Adrenal gland (tissue), 12 donors: Measurements from ENCODE around the gene SBK2. TPM values are rescaled to one million over a fixed set of nuclear protein-coding genes. Genes with fewer than 3 reads are reported as not detected.

Experiments
- DNase-seq, 7 donors: peaks; one replicate each; pipeline ENCODE4 v3.0.0-alpha.2; 2019 to 2020
- H3K27ac ChIP-seq, 5 donors: fragments of 200-600 bp; sonication (generic) in 4 of 5; 1 replicate in 3 of 5; 2 replicates in 2 of 5; pipeline versions ENCODE4 v1.5.1 to v1.8.0; 2016 to 2020; ENCODE audit warnings: mild to moderate bottlenecking in 1 of 5
- H3K27me3 ChIP-seq: fragments of 200-600 bp; 2 replicates; pipeline ENCODE4 v1.8.0; 2021
- H3K36me3 ChIP-seq, 2 donors: fragments of 200-600 bp; replicated peaks in 1 of 2; 1 replicate in 1 of 2; 2 replicates in 1 of 2; pipeline versions ENCODE4 v1.5.1 to v1.8.0; 2018 to 2022
- H3K4me1 ChIP-seq, 2 donors: fragments of 200-600 bp; replicated peaks in 1 of 2; 1 replicate in 1 of 2; 2 replicates in 1 of 2; pipeline versions ENCODE4 v1.5.1 to v1.8.0; 2018 to 2021
- H3K4me3 ChIP-seq, 4 donors: fragments of 200-600 bp; sonication (generic) in 3 of 4; one replicate each; pipeline ENCODE4 v1.5.1; 2016 to 2018
- H3K9me3 ChIP-seq, 3 donors: fragments of 200-600 bp; sonication (generic) in 1 of 3; replicated peaks in 1 of 3; 1 replicate in 2 of 3; 2 replicates in 1 of 3; pipeline versions ENCODE4 v1.5.1 to v1.8.0; 2016 to 2021
- CTCF ChIP-seq, 6 experiments: fragments of 450-650 bp in 4 of 6; fragments of 200-600 bp in 2 of 6; sonication (generic) in 1 of 6; IDR thresholded peaks; 1 replicate in 5 of 6; 2 replicates in 1 of 6; pipeline versions ENCODE4 v1.5.1 to v1.8.0; 2016 to 2021; ENCODE audit warnings: antibody characterized with exemption in 6 of 6, mild to moderate bottlenecking in 2 of 6, moderate library complexity in 1 of 6
- POLR2A ChIP-seq, 2 donors: fragments of 450-650 bp; IDR thresholded peaks; one replicate each; pipeline ENCODE4 v1.6.1; 2017; ENCODE audit warnings: antibody characterized with exemption in 2 of 2, mild to moderate bottlenecking in 2 of 2, moderate library complexity in 1 of 2
- whole genome bisulfite sequencing, 4 donors: extraction: QIAGEN DNeasy Blood & Tissue Kit in 2 of 4; methylation state at CpG; one replicate each; pipeline versions ENCODE4 v1.1.5 to v1.1.7; 2013 to 2017; 5-methylcytosine and 5-hydroxymethylcytosine counted together
- intact Hi-C, 2 donors: fragments of 100-400 bp; cut with DNase I; formaldehyde crosslinking; loops; one replicate each; pipeline versions ENCODE4 v1.14.1 to v1.15.0; 2022 to 2023
- polyA plus RNA-seq, 3 donors: library from polyadenylated mRNA; stranded (reverse); fragments of 200-250 nt in 2 of 3; fragments of 350-450 nt in 1 of 3; fragmentation: Illumina TruSeq in 1 of 3; extraction: RNeasy Lipid Tissue Mini Kit (QIAGEN cat#74804) in 1 of 3; gene quantifications; one replicate each; pipeline ENCODE4 v1.2.3, GENCODE V29; 2013 to 2014
- total RNA-seq, 9 donors: library from RNA; depleted of rRNA in 4 of 9; stranded (reverse); fragments of >200 nt in 4 of 9; fragments of 120-200 nt in 1 of 9; fragmentation: NEBNext Ultra II Directional in 1 of 9; extraction: Animal tissue kit (Norgen Biotek cat#: 25700) in 1 of 9; gene quantifications; one replicate each; pipeline versions ENCODE4 v1.1.0 to v1.2.4, GENCODE V29; 2013 to 2023
- donor health status: healthy with polysubstance abuse.
- donor health status: Bipolar disorder and iron deficiency.
- donor health status: DM: yes; HTN: yes; CAD: no.
- donor health status: DM: no; HTN: no; CAD: no.
- donor health status: DM: no; HTN: no; CAD: no.
- donor health status: DM: yes; HTN: yes; CAD: no.

SBK2 gene
- total and polyA plus RNA-seq, 12 donors = not detected

GRCh38 chr19:55526216-55527196 is 10.4 kb downstream of the SBK2 start:
- H3K27me3 ChIP-seq = peaks cover 6% of the 10 kb centered on the region
- whole genome bisulfite sequencing, 4 donors = 24 to 47% (median 26%) methylated on average over 22 to 35 of the region's 35 CpGs
- no peak overlapping the region for H3K27ac ChIP-seq
- no peaks in the 10 kb centered on the region for H3K9me3 ChIP-seq
- peak in 6 of 7 donors; percentile 40 to 61 (median 46) for DNase-seq
- intact Hi-C loops = no loop called here
- H3K4me1 ChIP-seq = no peaks in the 10 kb centered on the region
- no peak overlapping the region for H3K4me3 ChIP-seq
- H3K36me3 ChIP-seq = no peaks in the 10 kb centered on the region
- TF ChIP-seq CTCF (IDR thresholded peaks at IDR 0.05) (no peak), POLR2A (IDR thresholded peaks at IDR 0.05) (no peak)

- H3K4me3 ChIP-seq = no peak overlapping the region
- intact Hi-C loops = no loop called here
- peaks cover 6% of the 10 kb centered on the region for H3K27me3 ChIP-seq
- DNase-seq = no peak
- H3K36me3 ChIP-seq = no peaks in the 10 kb centered on the region
- TF ChIP-seq POLR2A (IDR thresholded peaks at IDR 0.05) = no peak
- 35 to 49% (median 40%) methylated on average over 15 to 29 of the region's 29 CpGs for WGBS, 4 donors
- H3K9me3 ChIP-seq = no peaks in the 10 kb centered on the region
- no peak overlapping the region for H3K27ac ChIP-seq
- H3K4me1 ChIP-seq = no peaks in the 10 kb centered on the region
Observed at GRCh38 chr19:55525289-55526101, 11.4 kb downstream of the SBK2 start.

- WGBS, 4 donors = 63 to 77% (median 76%) methylated on average over 10 to 14 of the region's 14 CpGs
- intact Hi-C loops = no loop called here
- TF ChIP-seq POLR2A (IDR thresholded peaks at IDR 0.05) = no peak
- TF ChIP-seq CTCF (IDR thresholded peaks at IDR 0.05) = no peak
- Histone ChIP-seq H3K4me3 (no peak overlapping the region), H3K4me1 (no peaks in the 10 kb centered on the region), H3K9me3 (no peaks in the 10 kb centered on the region), H3K36me3 (no peaks in the 10 kb centered on the region), H3K27me3 (no peaks in the 10 kb centered on the region), H3K27ac (no peak overlapping the region)
- DNase-seq = no peak
Observed at GRCh38 chr19:55520691-55521292, 16.1 kb downstream of the SBK2 start.

- TF ChIP-seq CTCF (IDR thresholded peaks at IDR 0.05) = no peak
- no peak for TF ChIP-seq POLR2A (IDR thresholded peaks at IDR 0.05)
- no peak for DNase-seq
- H3K27ac ChIP-seq = no peak overlapping the region
- H3K36me3 ChIP-seq = no peaks in the 10 kb centered on the region
- no peak overlapping the region for H3K4me3 ChIP-seq
- no peaks in the 10 kb centered on the region for H3K4me1 ChIP-seq
- no peaks in the 10 kb centered on the region for H3K27me3 ChIP-seq
- no peaks in the 10 kb centered on the region for H3K9me3 ChIP-seq
- intact Hi-C loops = loop anchor here (5.0 to 10.0 kb wide), 2 partner anchors 113 to 285 kb away; no protein-coding TSS in a partner anchor
- WGBS, 4 donors = 74 to 91% (median 87%) methylated on average over 10 of the region's 10 CpGs
Observed at GRCh38 chr19:55519451-55520311, 17.3 kb downstream of the SBK2 start.
